ENCODE results near the gene JAG2.

DNA sequence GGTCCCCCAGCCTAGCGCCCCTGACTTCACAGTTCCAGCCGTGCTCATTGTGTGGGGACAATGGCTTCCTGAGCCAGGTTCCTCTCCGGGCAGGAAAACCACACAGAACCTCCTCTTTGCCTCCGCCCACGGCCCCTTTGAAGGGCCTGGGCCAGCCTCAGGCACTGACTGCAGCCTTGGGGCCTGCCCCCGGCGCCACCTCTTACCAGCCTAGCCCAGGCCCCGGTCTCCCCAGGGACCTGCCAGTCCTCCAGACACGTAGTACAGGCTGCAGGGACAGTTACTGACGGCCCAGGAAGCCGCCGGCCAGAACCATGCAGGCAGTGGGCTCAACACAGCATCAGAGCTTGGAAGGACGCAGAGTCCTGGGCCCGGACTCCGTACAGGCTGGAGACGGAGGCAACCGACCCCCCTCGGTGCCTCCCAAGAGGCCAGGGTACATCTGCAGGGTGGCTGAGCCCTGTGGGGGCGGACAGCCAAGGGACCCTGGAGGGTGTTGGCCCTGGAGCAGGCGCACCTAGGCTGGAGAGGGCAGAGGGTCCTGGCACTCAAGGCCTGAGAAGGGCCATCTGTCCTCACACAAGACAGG, 33.4 kb upstream of the JAG2 start:
- TF ChIP-seq, protein P1, sequence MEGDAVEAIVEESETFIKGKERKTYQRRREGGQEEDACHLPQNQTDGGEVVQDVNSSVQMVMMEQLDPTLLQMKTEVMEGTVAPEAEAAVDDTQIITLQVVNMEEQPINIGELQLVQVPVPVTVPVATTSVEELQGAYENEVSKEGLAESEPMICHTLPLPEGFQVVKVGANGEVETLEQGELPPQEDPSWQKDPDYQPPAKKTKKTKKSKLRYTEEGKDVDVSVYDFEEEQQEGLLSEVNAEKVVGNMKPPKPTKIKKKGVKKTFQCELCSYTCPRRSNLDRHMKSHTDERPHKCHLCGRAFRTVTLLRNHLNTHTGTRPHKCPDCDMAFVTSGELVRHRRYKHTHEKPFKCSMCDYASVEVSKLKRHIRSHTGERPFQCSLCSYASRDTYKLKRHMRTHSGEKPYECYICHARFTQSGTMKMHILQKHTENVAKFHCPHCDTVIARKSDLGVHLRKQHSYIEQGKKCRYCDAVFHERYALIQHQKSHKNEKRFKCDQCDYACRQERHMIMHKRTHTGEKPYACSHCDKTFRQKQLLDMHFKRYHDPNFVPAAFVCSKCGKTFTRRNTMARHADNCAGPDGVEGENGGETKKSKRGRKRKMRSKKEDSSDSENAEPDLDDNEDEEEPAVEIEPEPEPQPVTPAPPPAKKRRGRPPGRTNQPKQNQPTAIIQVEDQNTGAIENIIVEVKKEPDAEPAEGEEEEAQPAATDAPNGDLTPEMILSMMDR (IDR thresholded peaks at IDR 0.05), result no peak
- no peak for TF ChIP-seq POLR2A (IDR thresholded peaks at IDR 0.05)
